Coronary artery (tissue), 2 donors: Measurements from ENCODE around the gene ZNF878.

Experiments
- DNase-seq: peaks from one replicate; pipeline ENCODE4 v3.0.0-alpha.2; 2017; ENCODE audit warnings: low spot score
- H3K27ac ChIP-seq, 2 donors: fragments of 200-600 bp; sonication (generic); one replicate each; pipeline ENCODE4 v1.5.1; 2016 to 2019
- H3K4me3 ChIP-seq: fragments of 200-600 bp; sonication (generic); 2 replicates; pipeline ENCODE4 v1.5.1; 2016; ENCODE audit warnings: mild to moderate bottlenecking, moderate library complexity
- TF ChIP-seq, protein P1 (sequence below): fragments of 200-600 bp; sonication (generic); IDR thresholded peaks from one replicate; pipeline ENCODE4 v1.5.1; 2019; ENCODE audit warnings: antibody characterized with exemption

Gene ZNF878

GRCh38 chr19:12052497-12053169 lies at the start of gene ZNF878:
ZNF878 (minus strand) TSS chr19:12052961; CDS start chr19:12052801, 160 bp downstream.
- Histone ChIP-seq H3K27ac (peak within 1 kb of the TSS; percentile 50 to 84), H3K4me3 (peak within 1 kb of the TSS; percentile 92)
- TF ChIP-seq, protein P1, sequence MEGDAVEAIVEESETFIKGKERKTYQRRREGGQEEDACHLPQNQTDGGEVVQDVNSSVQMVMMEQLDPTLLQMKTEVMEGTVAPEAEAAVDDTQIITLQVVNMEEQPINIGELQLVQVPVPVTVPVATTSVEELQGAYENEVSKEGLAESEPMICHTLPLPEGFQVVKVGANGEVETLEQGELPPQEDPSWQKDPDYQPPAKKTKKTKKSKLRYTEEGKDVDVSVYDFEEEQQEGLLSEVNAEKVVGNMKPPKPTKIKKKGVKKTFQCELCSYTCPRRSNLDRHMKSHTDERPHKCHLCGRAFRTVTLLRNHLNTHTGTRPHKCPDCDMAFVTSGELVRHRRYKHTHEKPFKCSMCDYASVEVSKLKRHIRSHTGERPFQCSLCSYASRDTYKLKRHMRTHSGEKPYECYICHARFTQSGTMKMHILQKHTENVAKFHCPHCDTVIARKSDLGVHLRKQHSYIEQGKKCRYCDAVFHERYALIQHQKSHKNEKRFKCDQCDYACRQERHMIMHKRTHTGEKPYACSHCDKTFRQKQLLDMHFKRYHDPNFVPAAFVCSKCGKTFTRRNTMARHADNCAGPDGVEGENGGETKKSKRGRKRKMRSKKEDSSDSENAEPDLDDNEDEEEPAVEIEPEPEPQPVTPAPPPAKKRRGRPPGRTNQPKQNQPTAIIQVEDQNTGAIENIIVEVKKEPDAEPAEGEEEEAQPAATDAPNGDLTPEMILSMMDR, result no peak
- DNase-seq, result peak; percentile 89

- TF ChIP-seq, protein P1, result no peak
- no peak overlapping the region for H3K4me3 ChIP-seq
- no peak for DNase-seq
- no peak overlapping the region for H3K27ac ChIP-seq
These were observed 45.3 kb upstream of the ZNF878 start for GRCh38 chr19:12098040-12098439.

DNA sequence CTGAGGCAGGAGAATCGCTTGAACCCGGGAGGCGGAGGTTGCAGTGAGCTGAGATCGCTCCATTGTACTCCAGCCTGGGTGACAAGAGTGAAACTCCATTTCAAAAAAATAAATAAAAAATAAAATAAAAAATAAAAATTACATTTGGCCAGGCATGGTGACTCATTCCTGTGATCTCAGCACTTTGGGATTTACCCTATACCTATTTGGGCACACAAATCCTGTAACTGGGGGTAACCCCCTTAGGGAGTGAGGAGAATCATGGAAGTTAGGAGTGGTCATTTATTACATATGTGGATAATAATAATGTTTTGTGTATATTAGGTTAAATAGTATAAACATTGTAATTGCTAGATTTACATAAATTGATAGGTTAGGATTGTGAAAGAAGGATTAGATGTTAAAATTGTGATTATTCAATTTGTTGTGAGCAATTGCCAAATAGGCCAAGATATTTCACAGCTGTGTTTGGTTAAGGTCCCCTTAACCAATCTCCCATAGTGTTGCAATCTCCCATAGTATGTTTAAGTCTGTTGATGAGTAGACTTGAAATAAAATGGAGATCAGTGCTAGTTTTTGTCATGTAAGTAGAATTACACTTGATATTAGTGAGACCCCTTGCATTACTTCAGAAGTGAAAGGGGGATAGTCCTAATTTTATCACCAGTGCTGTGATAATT lies 42.5 kb upstream of the ZNF878 start:
- Histone ChIP-seq H3K27ac (no peak overlapping the region), H3K4me3 (no peak overlapping the region)
- TF ChIP-seq, protein P1, result no peak
- DNase-seq, result no peak

GRCh38 chr19:12093777-12094176 lies 41.0 kb upstream of the ZNF878 start:
- TF ChIP-seq, protein P1, result no peak
- no peak overlapping the region for H3K27ac ChIP-seq
- DNase-seq, result no peak
- H3K4me3 ChIP-seq, result no peak overlapping the region

- DNase-seq, result no peak
- Histone ChIP-seq H3K4me3 (peak overlapping the region; percentile 88), H3K27ac (peak overlapping the region in 1 of 2 donors; percentile 70)
- TF ChIP-seq, protein P1, result no peak
These were observed 40.2 kb upstream of the ZNF878 start for GRCh38 chr19:12092956-12093355.

DNA sequence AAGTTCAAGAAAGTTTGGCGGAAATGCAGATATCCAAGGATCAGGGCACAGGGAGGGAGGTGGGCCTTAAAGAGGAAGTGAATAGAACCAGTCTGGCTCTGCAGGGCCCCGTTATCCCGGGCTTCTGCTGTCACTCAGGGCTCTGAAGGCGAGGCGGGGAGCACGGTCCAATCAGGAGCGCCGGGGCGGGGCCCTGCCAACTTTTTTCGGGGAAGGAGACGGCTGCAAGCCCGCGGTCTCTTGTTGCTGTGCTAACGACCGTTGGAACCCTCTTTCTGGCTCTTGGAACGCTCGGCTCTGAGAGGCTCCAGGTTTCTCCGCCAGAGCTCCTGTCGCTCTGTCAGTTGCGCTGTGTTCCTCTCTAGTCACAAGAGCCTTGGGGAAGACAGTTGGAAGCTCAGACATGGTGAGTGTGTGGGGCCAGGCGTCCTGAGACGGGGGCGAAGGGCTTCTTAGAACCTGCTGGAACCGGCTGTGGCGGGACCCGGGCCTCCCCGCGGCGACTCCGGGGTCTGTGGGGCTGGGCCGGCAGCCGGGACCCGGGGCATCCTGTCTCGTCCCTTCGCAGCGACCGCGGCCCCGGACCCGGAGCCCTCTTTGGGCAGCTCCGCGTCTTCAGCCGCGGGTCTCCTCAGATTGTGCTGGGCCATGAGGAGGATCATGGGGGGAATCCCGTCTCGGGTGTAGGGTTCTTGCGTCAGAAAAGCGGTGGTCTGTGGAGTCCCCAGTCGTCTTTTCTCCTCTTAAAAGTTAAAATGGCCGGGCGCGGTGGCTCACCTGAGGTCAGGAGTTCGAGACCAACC lies 39.5 kb upstream of the ZNF878 start:
- Histone ChIP-seq H3K4me3 (peak overlapping the region; percentile 88), H3K27ac (peak overlapping the region; percentile 70 to 84)
- TF ChIP-seq, protein P1, result no peak
- DNase-seq, result peak; percentile 86
